Left kidney (tissue), 2 donors: ENCODE measurements around the gene NR6A1. TPM values are rescaled to one million over a fixed set of nuclear protein-coding genes. Genes with fewer than 3 reads are reported as not detected.
"Not testable (repeated sequence)": the region's sequence is repeated elsewhere in the genome, so short reads cannot be mapped to it uniquely, and the experiment has no call there.

ENCODE experiments used
- DNase-seq: peaks from one replicate; pipeline ENCODE4 v3.0.0-alpha.2; 2013
- polyA plus RNA-seq: library from polyadenylated mRNA; unstranded; fragments of 120-200 nt; gene quantifications from one replicate; pipeline ENCODE4 v1.2.1, GENCODE V29; 2013; ENCODE audit not compliant: insufficient read length

Gene NR6A1
- polyA plus RNA-seq, 1 donor = 1.7 TPM

- DNase-seq = no peak
Observed at GRCh38 chr9:124761196-124761595, 9.9 kb downstream of the NR6A1 start.

- no peak for DNase-seq
Observed at GRCh38 chr9:124760719-124761118, 10.4 kb downstream of the NR6A1 start.

- DNase-seq = no peak
Observed at GRCh38 chr9:124759327-124759726, 11.8 kb downstream of the NR6A1 start.

- DNase-seq = no peak
Observed at GRCh38 chr9:124758691-124759090, 12.4 kb downstream of the NR6A1 start.

- no peak for DNase-seq
Observed at GRCh38 chr9:124758061-124758460, 13.1 kb downstream of the NR6A1 start.

- DNase-seq = no peak
Observed at GRCh38 chr9:124757616-124758015, 13.5 kb downstream of the NR6A1 start.

- no peak for DNase-seq
Observed at GRCh38 chr9:124756011-124756410, 15.1 kb downstream of the NR6A1 start.

- DNase-seq = no peak
Observed at GRCh38 chr9:124755061-124755460, 16.1 kb downstream of the NR6A1 start.

- no peak for DNase-seq
Observed at GRCh38 chr9:124754289-124754688, 16.8 kb downstream of the NR6A1 start.

- no peak for DNase-seq
Observed at GRCh38 chr9:124752967-124753366, 18.1 kb downstream of the NR6A1 start.

- DNase-seq = no peak
Observed at GRCh38 chr9:124749781-124750180, 21.3 kb downstream of the NR6A1 start.

GRCh38 chr9:124749284-124749683, 21.8 kb downstream of the NR6A1 start:
- DNase-seq = no peak

GRCh38 chr9:124747065-124747464, 24.0 kb downstream of the NR6A1 start:
- DNase-seq = no peak

GRCh38 chr9:124743686-124744348, 27.3 kb downstream of the NR6A1 start:
- no peak for DNase-seq

GRCh38 chr9:124742940-124743339, 28.2 kb downstream of the NR6A1 start:
- DNase-seq = no peak

- no peak for DNase-seq
Observed at GRCh38 chr9:124741662-124742061, 29.4 kb downstream of the NR6A1 start.

- no peak for DNase-seq
Observed at GRCh38 chr9:124741149-124741548, 30.0 kb downstream of the NR6A1 start.

GRCh38 chr9:124739360-124739759, 31.8 kb downstream of the NR6A1 start:
- no peak for DNase-seq

GRCh38 chr9:124738075-124738474, 33.0 kb downstream of the NR6A1 start:
- not testable (repeated sequence) for DNase-seq

- no peak for DNase-seq
Observed at GRCh38 chr9:124735121-124735520, 36.0 kb downstream of the NR6A1 start.

GRCh38 chr9:124734741-124735083, 36.4 kb downstream of the NR6A1 start:
- not testable (repeated sequence) for DNase-seq

- DNase-seq = no peak
Observed at GRCh38 chr9:124733964-124734740, 37.0 kb downstream of the NR6A1 start.

GRCh38 chr9:124730772-124731171, 40.3 kb downstream of the NR6A1 start:
- no peak for DNase-seq

- DNase-seq = no peak
Observed at GRCh38 chr9:124726886-124727285, 44.2 kb downstream of the NR6A1 start.
